Karpas-422 (cell line): ENCODE measurements around the gene MLC1. TPM values are rescaled to one million over a fixed set of nuclear protein-coding genes. Genes with fewer than 3 reads are reported as not detected.
"Not testable (repeated sequence)": the region's sequence is repeated elsewhere in the genome, so short reads cannot be mapped to it uniquely, and the experiment has no call there.

ENCODE experiments used
- DNase-seq: peaks from one replicate; pipeline ENCODE4 v3.0.0-alpha.2; 2015
- H2AFZ ChIP-seq: fragments of 200-600 bp; sonication (generic); 2 replicates; pipeline ENCODE4 v1.6.1; 2014; ENCODE audit warnings: antibody characterized with exemption, low read length, mixed read lengths
- H3K27ac ChIP-seq: fragments of 200-600 bp; sonication (generic); 2 replicates; pipeline ENCODE4 v1.5.1; 2014; ENCODE audit warnings: mild to moderate bottlenecking, low read length, moderate library complexity
- H3K27me3 ChIP-seq: fragments of 200-600 bp; sonication (generic); 2 replicates; pipeline ENCODE4 v1.6.1; 2014; ENCODE audit warnings: low read length, mixed read lengths
- H3K36me3 ChIP-seq: fragments of 200-600 bp; sonication (generic); 2 replicates; pipeline ENCODE4 v1.6.1; 2014; ENCODE audit warnings: low read length, mixed read lengths; ENCODE audit not compliant: insufficient read depth
- H3K4me1 ChIP-seq: fragments of 200-600 bp; sonication (generic); 2 replicates; pipeline ENCODE4 v1.6.1; 2014; ENCODE audit warnings: mild to moderate bottlenecking, low read length, mixed read lengths
- H3K4me2 ChIP-seq: fragments of 200-600 bp; sonication (generic); 2 replicates; pipeline ENCODE4 v1.6.1; 2014; ENCODE audit warnings: low read length, low read depth, mild to moderate bottlenecking; ENCODE audit not compliant: poor library complexity, severe bottlenecking
- H3K4me3 ChIP-seq: fragments of 200-600 bp; sonication (generic); 2 replicates; pipeline ENCODE4 v1.5.1; 2014; ENCODE audit warnings: mild to moderate bottlenecking, antibody characterized with exemption, low read length, mixed read lengths
- H3K79me2 ChIP-seq: fragments of 200-600 bp; sonication (generic); 2 replicates; pipeline ENCODE4 v1.6.1; 2014; ENCODE audit warnings: mild to moderate bottlenecking, low read length, mixed read lengths
- H3K9ac ChIP-seq: fragments of 200-600 bp; sonication (generic); 2 replicates; pipeline ENCODE4 v1.6.0; 2014; ENCODE audit warnings: low read length
- H3K9me2 ChIP-seq: fragments of 200-600 bp; sonication (generic), shearing (Covaris generic); replicated peaks from 2 replicates; pipeline ENCODE4 v1.6.0; 2014; ENCODE audit warnings: mild to moderate bottlenecking, low read length, moderate library complexity; ENCODE audit not compliant: insufficient read depth
- H3K9me3 ChIP-seq: fragments of 300-700, 200-600 bp; sonication (generic); 2 replicates; pipeline ENCODE4 v1.6.1; 2014; ENCODE audit warnings: low read length, mixed read lengths
- H4K20me1 ChIP-seq: fragments of 200-600 bp; sonication (generic); 2 replicates; pipeline ENCODE4 v1.6.1; 2014; ENCODE audit warnings: mild to moderate bottlenecking, antibody characterized with exemption, low read length, low read depth; ENCODE audit not compliant: insufficient read depth
- total RNA-seq: library from RNA; depleted of rRNA; stranded (reverse); fragments of >200 nt; shearing (Covaris generic); gene quantifications from 2 replicates; pipeline ENCODE4 v1.2.3, GENCODE V29; 2014; ENCODE audit warnings: low replicate concordance

The MLC1 gene
- total RNA-seq, 1 experiment from 2014 or later: not detected

DNA sequence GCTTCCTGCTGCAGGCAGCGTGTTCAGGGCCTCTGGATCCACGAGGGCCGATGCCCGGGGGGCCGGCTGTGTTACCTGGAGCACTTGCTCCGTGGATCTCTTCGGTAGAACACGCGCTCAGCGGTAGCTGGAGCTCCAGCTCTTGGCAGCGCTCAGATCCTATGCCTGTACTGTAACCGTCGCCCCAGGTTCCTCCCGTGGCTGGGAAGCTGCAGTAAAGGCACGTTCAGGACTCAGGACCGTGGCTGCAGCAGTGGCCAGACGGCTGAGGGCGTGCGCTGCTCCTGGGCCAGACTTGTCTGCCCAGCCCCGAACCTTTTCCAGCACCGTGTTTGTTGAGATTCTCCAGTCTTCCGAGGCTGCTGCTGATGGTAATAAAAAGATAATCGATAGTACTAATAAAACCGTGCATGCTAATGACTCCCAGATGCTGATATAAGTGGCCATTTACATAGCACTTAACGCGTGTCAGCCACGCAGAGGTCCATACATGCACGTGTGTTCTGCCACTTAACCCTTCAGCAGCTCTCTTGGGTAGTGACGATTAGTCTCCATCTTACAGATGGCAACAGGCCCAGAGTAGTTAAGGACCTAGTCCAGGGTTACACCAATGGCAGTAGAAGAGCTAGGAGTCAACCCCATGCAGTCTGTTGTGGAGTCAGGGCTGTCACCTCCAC is 6.0 kb upstream of the MLC1 start:
- Histone ChIP-seq H3K4me2 (no peak overlapping the region), H3K79me2 (no peaks in the 10 kb centered on the region), H2AFZ (no peak overlapping the region), H3K9me3 (no peaks in the 10 kb centered on the region; the same call in 1 of the 2 replicates), H3K27ac (no peak overlapping the region), H3K9me2 (no peaks in the 10 kb centered on the region), H3K27me3 (0 out of 2 replicates have a peak, but pooled peaks cover 2% of the 10 kb centered on the region), H3K36me3 (no peaks in the 10 kb centered on the region), H3K4me3 (no peak overlapping the region), H3K4me1 (no peaks in the 10 kb centered on the region), H4K20me1 (no peaks in the 10 kb centered on the region), H3K9ac (no peak overlapping the region)
- no peak for DNase-seq

DNA sequence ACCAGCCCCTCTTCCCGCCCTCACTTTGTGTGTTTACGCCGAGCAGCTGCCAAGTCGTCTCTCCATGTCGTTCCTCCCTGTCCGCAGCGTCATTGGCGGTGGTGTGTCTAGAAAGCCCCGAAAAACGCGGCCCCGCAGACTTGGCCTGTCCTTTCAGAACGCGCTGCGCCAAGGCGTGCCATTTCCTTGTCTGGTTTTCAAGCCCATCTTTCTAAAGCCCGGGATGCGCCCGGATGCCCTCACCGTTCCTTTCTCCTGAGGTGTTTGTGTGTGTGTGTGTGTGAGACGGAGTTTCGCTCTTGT is 5.1 kb upstream of the MLC1 start:
- H3K27ac ChIP-seq: no peak overlapping the region
- H3K4me2 ChIP-seq: no peak overlapping the region
- H3K4me1 ChIP-seq: no peaks in the 10 kb centered on the region
- H3K9me2 ChIP-seq: no peaks in the 10 kb centered on the region
- H3K9me3 ChIP-seq: no peaks in the 10 kb centered on the region; the same call in 1 of the 2 replicates
- DNase-seq: no peak
- H3K27me3 ChIP-seq: 0 out of 2 replicates have a peak, but pooled peaks cover 2% of the 10 kb centered on the region
- no peak overlapping the region for H3K4me3 ChIP-seq
- no peaks in the 10 kb centered on the region for H3K79me2 ChIP-seq
- no peaks in the 10 kb centered on the region for H4K20me1 ChIP-seq
- H2AFZ ChIP-seq: no peak overlapping the region
- no peak overlapping the region for H3K9ac ChIP-seq
- no peaks in the 10 kb centered on the region for H3K36me3 ChIP-seq

DNA sequence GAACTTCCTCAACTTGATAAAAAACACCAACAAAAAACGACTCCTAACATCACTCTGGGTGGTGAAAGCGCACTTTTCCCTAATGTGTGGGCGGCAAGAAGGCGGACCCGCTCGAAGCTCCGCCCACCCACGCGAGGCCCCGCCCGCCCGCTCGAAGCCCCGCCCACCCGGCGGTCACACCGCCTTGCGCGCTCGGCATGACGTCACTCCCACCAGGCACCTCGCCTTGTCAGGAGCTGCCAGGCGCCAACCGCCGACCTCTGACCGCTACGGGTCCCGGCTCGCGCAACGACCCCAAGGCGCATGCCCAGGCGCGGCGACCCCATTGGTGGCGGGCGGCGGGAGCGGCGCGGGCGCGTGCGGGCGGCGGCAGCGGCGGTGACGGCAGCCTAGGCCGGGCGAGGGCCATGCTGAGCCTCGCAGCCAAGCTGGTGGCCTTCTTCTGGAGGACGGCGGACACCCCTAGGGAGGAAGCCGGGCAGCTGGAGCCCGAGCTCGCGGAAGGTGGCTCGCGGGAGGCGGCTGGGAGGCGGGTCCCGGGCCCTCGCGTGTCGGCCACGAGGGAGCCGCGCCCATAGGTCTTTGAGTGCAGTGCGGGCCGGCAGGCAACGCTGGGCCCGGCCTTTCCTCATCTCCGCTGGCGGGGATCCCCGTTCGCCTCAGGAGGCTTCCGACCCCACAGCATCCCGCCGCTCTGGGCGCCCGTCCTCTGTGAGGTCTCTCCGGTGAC is 4.6 kb upstream of the MLC1 start, which contains the start of gene MOV10L1:
MOV10L1 (plus strand) TSS at position 325 of the 730 bp plus-strand sequence; CDS start at position 408, 83 bp downstream.
- H3K4me2 ChIP-seq: no peak within 1 kb of the TSS
- H2AFZ ChIP-seq: no peak within 1 kb of the TSS
- H3K27me3 ChIP-seq: 0 out of 2 replicates have a peak, but pooled peaks cover 2% of the 10 kb centered on the region
- H3K9me3 ChIP-seq: no peaks in the 10 kb centered on the region; the same call in 1 of the 2 replicates
- H3K4me1 ChIP-seq: no peaks in the 10 kb centered on the region
- H3K36me3 ChIP-seq: no peaks in the 10 kb centered on the region
- no peak within 1 kb of the TSS for H3K9ac ChIP-seq
- no peaks in the 10 kb centered on the region for H4K20me1 ChIP-seq
- no peak for DNase-seq
- H3K79me2 ChIP-seq: no peaks in the 10 kb centered on the region
- H3K9me2 ChIP-seq: no peaks in the 10 kb centered on the region
- H3K27ac ChIP-seq: no peak within 1 kb of the TSS
- H3K4me3 ChIP-seq: no peak within 1 kb of the TSS

DNA sequence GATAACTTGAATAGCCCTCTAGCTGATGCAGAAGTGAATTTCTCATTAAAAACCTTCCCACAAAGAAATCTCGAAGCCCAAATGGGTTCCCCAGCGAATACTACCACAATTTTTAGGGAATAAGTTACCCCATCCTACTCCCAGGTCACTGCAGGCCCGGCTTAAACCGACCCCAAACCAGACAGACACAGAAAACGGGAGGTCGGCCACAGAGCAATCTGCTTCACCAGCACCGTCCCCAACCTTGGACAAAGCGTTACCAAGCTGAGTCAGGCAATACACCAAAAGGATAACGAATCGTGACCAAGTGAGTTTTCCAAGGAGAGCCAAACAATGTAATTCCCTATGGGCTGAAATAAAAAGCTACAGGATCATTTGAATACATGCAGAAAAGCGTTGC is 4.0 kb upstream of the MLC1 start:
- no peak for DNase-seq
- H3K79me2 ChIP-seq: no peaks in the 10 kb centered on the region
- H3K9me3 ChIP-seq: no peaks in the 10 kb centered on the region; the same call in 1 of the 2 replicates
- H3K4me3 ChIP-seq: no peak overlapping the region
- no peaks in the 10 kb centered on the region for H3K9me2 ChIP-seq
- no peaks in the 10 kb centered on the region for H4K20me1 ChIP-seq
- H2AFZ ChIP-seq: no peak overlapping the region
- no peak overlapping the region for H3K9ac ChIP-seq
- H3K36me3 ChIP-seq: no peaks in the 10 kb centered on the region
- no peak overlapping the region for H3K4me2 ChIP-seq
- H3K27ac ChIP-seq: no peak overlapping the region
- no peaks in the 10 kb centered on the region for H3K4me1 ChIP-seq
- 0 out of 2 replicates have a peak, but pooled peaks cover 2% of the 10 kb centered on the region for H3K27me3 ChIP-seq

DNA sequence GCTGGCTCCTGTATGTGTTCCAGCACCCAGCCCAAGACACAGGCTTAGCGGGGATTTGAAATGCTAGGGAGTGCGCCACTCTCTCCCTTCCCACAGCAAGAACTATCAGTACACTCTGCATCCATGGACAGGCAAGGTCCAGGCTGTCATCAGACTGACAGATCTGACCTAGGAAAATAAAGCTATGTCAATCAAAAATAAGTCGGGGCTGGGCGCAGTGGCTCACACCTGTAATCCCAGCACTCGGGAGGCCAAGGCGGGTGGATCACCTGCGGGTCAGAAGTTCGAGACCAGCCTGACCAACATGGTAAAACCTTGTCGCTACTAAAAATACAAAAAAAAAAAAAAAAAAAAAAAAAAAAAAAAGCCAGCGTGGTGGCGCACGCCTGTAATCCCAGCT is 2.9 kb upstream of the MLC1 start:
- no peak for DNase-seq
- H3K4me1 ChIP-seq: no peaks in the 10 kb centered on the region
- H3K4me3 ChIP-seq: no peak overlapping the region
- H3K27me3 ChIP-seq: 0 out of 2 replicates have a peak, but pooled peaks cover 2% of the 10 kb centered on the region
- no peak overlapping the region for H3K9ac ChIP-seq
- no peak overlapping the region for H3K27ac ChIP-seq
- no peaks in the 10 kb centered on the region for H3K79me2 ChIP-seq
- no peaks in the 10 kb centered on the region for H3K9me2 ChIP-seq
- H3K36me3 ChIP-seq: no peaks in the 10 kb centered on the region
- no peaks in the 10 kb centered on the region; the same call in 1 of the 2 replicates for H3K9me3 ChIP-seq
- H3K4me2 ChIP-seq: no peak overlapping the region
- H4K20me1 ChIP-seq: no peaks in the 10 kb centered on the region
- H2AFZ ChIP-seq: no peak overlapping the region

DNA sequence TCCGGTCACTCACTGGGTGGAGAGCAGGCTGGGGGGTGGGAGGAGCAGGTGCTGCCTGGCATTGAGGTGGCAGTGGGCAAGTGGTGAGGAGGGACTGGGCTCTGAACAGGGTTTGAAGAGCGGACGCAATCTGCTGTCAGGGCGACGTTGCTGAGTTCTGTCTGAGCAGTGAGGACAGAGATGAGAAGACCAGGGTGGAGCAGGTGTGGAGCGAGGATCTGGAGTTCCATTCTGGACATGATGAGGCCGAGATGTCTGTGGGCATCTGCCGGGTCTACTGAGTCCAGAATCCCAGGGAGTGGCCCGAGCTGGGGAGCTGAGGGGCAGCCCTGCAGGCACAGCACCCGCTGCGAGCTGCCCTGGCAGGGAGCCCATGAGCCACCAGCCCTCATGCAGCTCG is 2.4 kb upstream of the MLC1 start:
- H3K9ac ChIP-seq: no peak overlapping the region
- no peaks in the 10 kb centered on the region for H3K4me1 ChIP-seq
- H3K79me2 ChIP-seq: no peaks in the 10 kb centered on the region
- H3K4me2 ChIP-seq: no peak overlapping the region
- H2AFZ ChIP-seq: no peak overlapping the region
- no peak overlapping the region for H3K4me3 ChIP-seq
- H3K9me2 ChIP-seq: no peaks in the 10 kb centered on the region
- DNase-seq: no peak
- no peaks in the 10 kb centered on the region for H3K36me3 ChIP-seq
- H3K9me3 ChIP-seq: no peaks in the 10 kb centered on the region; the same call in 1 of the 2 replicates
- H4K20me1 ChIP-seq: no peaks in the 10 kb centered on the region
- H3K27me3 ChIP-seq: 0 out of 2 replicates have a peak, but pooled peaks cover 2% of the 10 kb centered on the region
- no peak overlapping the region for H3K27ac ChIP-seq

DNA sequence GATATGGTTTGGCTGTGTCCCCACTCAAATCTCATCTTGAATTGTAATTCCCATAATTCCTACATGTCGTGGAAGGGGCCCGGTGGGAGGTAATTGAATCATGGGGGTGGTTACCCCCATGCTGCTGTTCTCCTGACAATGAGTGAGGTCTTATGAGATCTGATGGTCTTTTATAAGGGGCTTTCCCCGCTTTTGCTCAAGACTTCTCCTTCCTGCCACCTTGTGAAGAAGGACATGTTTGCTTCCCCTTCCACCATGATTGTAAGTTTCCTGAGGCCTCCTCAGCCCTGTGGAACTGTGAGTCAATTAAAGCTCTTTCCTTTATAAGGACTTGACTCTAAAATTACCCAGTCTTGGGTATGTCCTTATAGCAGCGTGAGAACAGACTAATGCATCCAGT is 1.7 kb upstream of the MLC1 start:
- H3K4me1 ChIP-seq, H3K36me3 ChIP-seq, H3K27ac ChIP-seq, DNase-seq, H3K79me2 ChIP-seq, H3K9me3 ChIP-seq, H2AFZ ChIP-seq, H3K4me3 ChIP-seq, H3K4me2 ChIP-seq, H4K20me1 ChIP-seq, H3K27me3 ChIP-seq, H3K9me2 ChIP-seq, H3K9ac ChIP-seq: not testable (repeated sequence)

DNA sequence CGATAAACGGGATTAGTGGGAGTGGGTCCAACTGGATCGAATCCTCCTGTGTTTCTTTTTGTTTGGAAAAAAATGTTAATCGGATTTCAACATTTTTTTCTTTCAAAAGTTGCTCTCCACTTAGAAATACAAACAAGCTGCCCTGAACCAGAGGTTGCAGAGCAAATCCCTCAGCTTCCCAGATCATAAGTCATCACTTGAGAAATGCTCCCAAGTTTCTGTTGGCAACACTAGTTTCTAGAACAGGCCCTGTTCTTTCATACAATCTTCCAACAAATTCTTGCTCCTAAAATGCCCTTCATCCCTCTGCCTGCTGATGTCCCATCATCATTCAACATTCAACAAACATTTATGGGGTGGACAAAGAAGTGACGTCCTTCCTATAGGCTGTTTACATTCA is 1.3 kb upstream of the MLC1 start:
- Histone ChIP-seq H4K20me1 (no peaks in the 10 kb centered on the region), H3K27me3 (0 out of 2 replicates have a peak, but pooled peaks cover 2% of the 10 kb centered on the region), H3K9ac (no peak overlapping the region)

More for the DNA sequence above, 1.3 kb upstream of the MLC1 start:
- no peaks in the 10 kb centered on the region; the same call in 1 of the 2 replicates for H3K9me3 ChIP-seq
- no peak overlapping the region for H2AFZ ChIP-seq
- H3K36me3 ChIP-seq: no peaks in the 10 kb centered on the region
- H3K27ac ChIP-seq: no peak overlapping the region
- DNase-seq: no peak
- H3K9me2 ChIP-seq: no peaks in the 10 kb centered on the region
- no peak overlapping the region for H3K4me2 ChIP-seq
- no peaks in the 10 kb centered on the region for H3K79me2 ChIP-seq
- H3K4me1 ChIP-seq: no peaks in the 10 kb centered on the region
- no peak overlapping the region for H3K4me3 ChIP-seq
